M059J (cell line): ENCODE results near the gene TFCP2. TPM values are rescaled to one million over a fixed set of nuclear protein-coding genes. Genes with fewer than 3 reads are reported as not detected.
A peak's percentile ranks its signal among the peaks of the same experiment; 100 is the strongest.
"Not testable (repeated sequence)": the region's sequence is repeated elsewhere in the genome, so short reads cannot be mapped to it uniquely, and the experiment has no call there.

Source experiments
- DNase-seq: peaks from one replicate; pipeline ENCODE4 v3.0.0-alpha.2; 2012; ENCODE audit warnings: low read depth
- total RNA-seq: library from RNA; depleted of rRNA; stranded (reverse); fragments of >200 nt; shearing (Covaris generic); gene quantifications from 2 replicates; pipeline ENCODE4 v1.2.3, GENCODE V29; 2014; rRNA removed

TFCP2 gene
- 4.9 and 6.8 TPM in 2 replicates for total RNA-seq

GRCh38 chr12:51172515-51173431, at the start of gene TFCP2:
TFCP2 (minus strand) TSS chr12:51173135; CDS start chr12:51172422, 713 bp downstream.
- DNase-seq: peak; percentile 92

- no peak for DNase-seq
These were observed 49.5 kb upstream of the TFCP2 start for GRCh38 chr12:51222461-51222860.

DNA sequence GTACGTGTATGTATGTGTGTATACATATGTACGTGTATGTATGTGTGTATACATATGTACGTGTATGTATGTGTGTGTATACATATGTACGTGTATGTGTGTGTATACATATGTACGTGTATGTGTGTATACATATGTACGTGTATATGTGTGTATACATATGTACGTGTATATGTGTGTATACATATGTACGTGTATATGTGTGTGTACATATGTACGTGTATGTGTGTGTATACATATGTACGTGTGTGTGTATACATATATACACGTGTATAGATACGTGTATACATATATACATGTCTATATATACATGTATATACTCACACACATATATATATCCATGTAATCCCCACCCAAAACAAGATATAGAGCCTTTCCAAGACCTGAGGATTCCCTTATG, 46.9 kb upstream of the TFCP2 start:
- DNase-seq: not testable (repeated sequence)

GRCh38 chr12:51219322-51219721, 46.4 kb upstream of the TFCP2 start:
- no peak for DNase-seq

DNA sequence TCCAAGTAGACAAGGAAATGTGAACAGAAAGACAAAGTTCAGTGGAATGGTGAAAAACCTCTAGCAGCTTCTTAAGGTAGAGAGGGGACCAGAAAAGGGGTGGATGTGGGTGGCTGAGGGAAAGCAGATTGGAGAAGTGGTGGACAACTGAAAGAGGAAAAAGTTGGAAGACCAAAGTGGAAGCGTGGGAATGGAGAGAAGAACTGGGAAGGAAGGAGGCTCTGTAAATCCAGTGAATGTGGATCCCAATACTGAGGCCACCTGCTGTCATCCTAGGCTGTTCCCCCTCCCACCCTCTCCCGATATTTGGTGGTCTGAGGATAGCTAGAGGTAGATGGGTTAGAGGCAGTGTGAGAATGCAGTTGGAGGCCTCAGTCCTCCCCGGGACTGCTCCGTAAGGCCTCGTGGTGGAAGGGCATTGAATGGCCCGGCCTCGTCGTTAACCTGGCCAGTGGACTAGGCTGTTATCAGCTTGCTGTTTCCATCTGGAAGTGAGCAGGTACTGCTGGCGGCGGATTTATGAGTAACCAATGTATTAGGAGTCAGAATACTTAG, 45.7 kb upstream of the TFCP2 start:
- no peak for DNase-seq

- DNase-seq: peak; percentile 79
These were observed 45.2 kb upstream of the TFCP2 start, which contains the start of gene POU6F1 for GRCh38 chr12:51217968-51218606. POU6F1 (minus strand) TSS chr12:51218062; CDS start chr12:51206836, 11,226 bp downstream.

DNA sequence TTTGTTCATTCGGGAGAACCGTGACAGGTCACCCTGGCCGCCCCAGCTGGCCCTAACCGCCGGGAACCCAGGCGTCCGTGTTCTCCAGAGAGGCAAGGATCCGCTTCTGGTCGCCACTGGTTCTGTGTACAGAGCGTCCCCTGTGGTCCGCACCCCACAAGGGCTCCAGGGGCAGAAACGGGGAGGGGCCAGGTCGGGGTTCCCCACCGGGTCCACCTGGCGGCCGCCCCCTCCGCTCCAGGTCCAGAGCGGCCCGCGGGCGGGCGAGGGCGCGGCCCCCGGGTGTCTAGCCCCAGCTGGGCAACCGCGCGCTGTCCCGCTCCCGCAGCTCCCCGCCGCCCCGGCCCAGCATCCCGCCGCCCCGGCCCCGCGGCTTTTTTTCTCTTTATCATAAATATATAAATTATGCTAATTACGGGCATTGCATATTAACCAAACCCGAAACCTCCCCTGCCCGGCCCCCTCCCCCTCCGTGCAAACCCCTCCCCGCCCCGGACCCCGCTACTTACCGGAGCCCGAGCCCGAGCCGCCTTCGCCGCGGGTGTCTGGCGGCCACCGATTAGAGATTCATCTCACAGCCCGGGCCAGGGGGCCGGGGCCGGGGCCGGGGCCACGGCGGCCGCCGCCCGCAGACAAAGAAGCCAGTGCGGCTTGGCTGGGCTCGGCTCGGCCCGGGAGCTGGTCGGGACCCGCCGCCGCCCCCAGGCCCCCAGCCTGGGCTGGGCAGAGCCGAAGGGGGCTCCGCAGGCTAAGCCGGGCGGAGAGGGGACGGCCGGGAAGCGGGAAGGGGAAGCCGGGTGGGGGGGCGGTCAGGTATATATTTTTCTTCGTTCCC, 44.4 kb upstream of the TFCP2 start:
- peak; percentile 28 for DNase-seq

- DNase-seq: no peak
These were observed 43.7 kb upstream of the TFCP2 start for GRCh38 chr12:51216642-51217041.

DNA sequence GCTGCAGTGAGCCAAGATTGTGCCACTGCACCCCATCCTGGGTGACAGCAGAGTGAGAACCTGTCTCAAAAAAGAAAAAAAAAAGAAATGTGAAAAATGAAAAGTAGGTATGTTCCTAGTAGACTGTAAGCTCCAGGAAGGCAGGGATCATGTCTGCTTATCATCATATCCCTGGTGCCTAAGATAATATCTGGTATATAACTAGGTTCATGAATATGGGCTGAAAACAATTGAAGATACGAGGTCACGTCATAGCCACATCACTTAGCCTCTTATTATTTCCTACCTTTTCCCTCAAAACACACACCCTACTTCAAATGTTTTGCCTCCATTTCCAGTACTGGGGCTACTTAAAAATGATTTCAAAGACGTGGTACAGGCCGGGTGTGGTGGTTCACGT, 42.0 kb upstream of the TFCP2 start:
- DNase-seq: no peak

GRCh38 chr12:51210690-51211395, 37.9 kb upstream of the TFCP2 start:
- DNase-seq: no peak

DNA sequence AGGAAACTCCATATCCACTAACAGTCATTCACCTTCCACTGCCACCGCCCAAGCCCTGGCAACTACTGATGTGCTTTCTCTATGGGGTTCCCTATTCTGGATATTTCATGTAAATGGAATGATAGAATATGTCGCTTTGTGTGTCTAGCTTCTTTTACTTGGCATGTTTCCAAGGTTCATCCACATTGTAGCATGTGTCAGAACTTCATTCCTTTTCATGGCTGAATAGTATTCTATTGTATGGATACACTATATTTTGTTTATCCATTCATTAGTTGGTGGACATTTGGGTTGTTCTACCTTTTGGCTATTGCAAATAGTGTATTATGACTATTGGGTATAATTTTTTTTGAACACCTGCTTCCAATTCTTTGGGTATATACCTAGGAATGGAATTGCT, 36.3 kb upstream of the TFCP2 start:
- no peak for DNase-seq

DNA sequence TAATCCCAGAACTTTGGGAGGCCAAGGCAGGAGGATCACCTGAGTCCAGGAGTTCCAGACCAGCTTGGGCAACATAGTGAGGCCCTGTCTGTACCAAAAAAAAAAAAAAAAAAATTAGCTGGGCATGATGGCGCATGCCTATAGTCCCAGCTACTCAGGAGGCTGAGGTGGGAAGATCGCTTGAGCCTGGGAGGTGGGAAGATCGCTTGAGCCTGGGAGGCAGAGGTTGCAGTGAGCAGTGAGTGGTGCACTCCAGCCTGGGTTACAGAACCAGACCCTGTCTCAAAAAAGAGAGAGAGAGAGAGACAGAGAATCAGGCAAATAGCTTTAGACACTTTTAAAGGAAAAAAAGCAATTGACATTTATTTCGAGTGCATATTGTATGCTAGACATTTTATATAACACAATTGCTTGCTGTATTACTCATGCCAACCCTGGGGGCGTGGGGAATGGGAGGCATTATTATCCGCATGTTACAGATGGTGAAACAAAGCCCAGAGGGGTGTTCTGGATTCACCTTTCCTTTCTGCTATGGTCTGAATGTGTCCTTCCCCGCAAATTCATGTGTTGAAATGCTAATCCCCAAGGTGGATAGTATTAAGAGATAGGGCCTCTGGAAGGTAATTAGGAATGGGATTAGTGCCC, 35.2 kb upstream of the TFCP2 start:
- no peak for DNase-seq

DNA sequence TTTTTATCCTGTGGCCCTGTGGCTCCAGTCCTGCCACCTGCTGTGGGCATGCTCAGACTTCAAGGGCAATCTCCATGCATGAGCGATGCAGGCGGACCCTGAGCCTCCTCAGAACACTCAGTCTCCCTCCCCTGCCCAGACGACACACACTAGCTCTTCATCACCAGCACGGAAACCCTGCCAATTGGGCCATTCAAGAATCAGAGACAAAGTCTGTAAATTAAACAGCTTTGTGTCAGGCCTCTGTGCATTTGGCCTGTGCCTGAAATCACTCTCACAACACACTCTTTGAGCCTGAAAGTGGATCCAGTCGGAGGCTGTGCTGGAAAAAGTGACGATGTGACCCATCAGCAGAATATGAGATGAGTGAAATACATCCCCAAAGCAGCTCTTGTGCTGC, 32.4 kb upstream of the TFCP2 start:
- no peak for DNase-seq

GRCh38 chr12:51202718-51203117, 29.8 kb upstream of the TFCP2 start:
- DNase-seq: no peak

GRCh38 chr12:51200806-51201205, 27.9 kb upstream of the TFCP2 start:
- no peak for DNase-seq

GRCh38 chr12:51200156-51200555, 27.2 kb upstream of the TFCP2 start:
- no peak for DNase-seq

DNA sequence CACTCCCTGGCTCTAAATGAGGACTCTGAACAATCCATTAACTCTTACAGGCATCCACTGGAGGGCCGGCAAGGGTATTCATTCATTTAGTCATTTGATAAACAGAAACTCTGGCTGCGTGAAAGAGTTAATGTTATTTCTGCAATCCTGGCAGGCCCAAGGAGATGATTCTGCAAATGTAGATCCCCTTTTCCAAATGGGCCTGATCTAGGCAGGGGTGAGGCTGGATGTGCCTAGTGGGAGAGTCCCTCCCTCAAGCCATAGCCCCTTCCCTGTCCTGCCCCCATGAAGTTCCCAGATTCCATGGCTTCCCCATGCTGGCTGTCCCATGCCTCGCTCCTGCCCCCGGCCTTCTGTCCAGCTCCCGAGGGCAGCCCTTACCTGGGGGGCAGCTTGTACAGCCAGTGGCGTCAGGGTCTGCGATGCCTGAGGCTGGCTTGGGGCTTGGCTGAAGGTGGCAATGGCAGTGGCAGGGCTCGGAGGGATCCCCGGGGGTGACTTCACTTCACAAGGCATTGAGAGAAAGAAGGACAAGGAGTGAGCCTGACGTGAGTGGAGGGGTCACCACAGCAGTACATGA, 26.5 kb upstream of the TFCP2 start:
- DNase-seq: no peak

GRCh38 chr12:51198568-51199365, 25.8 kb upstream of the TFCP2 start:
- DNase-seq: no peak
